H1 (cell line): Measurements from ENCODE around the gene CCDC106. TPM values are rescaled to one million over a fixed set of nuclear protein-coding genes. Genes with fewer than 3 reads are reported as not detected.

Experiments
- BCL11A ChIP-seq, 2 experiments: IDR thresholded peaks; one replicate each; pipeline ENCODE4 v1.6.1; 2011; ENCODE audit warnings: low read depth in 2 of 2, low read length in 2 of 2, mild to moderate bottlenecking in 2 of 2
- EGR1 ChIP-seq: IDR thresholded peaks from 2 replicates; pipeline ENCODE4 v1.6.1; 2011; ENCODE audit warnings: low read depth, low read length, borderline replicate concordance
- HDAC2 ChIP-seq, 2 experiments: fragments of 300-600 bp in 1 of 2; sonication (generic) in 1 of 2; IDR thresholded peaks; 2 replicates each; pipeline ENCODE4 v1.6.1; 2011 to 2012; ENCODE audit warnings: low read depth in 2 of 2, low read length in 2 of 2, mild to moderate bottlenecking in 2 of 2, moderate library complexity in 2 of 2, borderline replicate concordance in 1 of 2, inconsistent platforms in 1 of 2
- polyA plus RNA-seq, 7 experiments: library from polyadenylated mRNA; depleted of rRNA in 3 of 7; stranded (reverse) in 5 of 7; unstranded in 2 of 7; fragments of >200 nt in 5 of 7; fragments of 200-250 nt in 2 of 7; gene quantifications; 1 replicate in 5 of 7; 2 replicates in 1 of 7; 4 replicates in 1 of 7; pipeline versions ENCODE4 v1.2.1 to v1.2.3, GENCODE V29; 2011 to 2013; ENCODE audit warnings: missing spikeins in 2 of 7, mixed read lengths in 2 of 7
- total RNA-seq: library from RNA; stranded (reverse); fragmentation: NEBNext Ultra II Directional; extraction: Animal tissue kit (Norgen Biotek cat#: 25700); gene quantifications from 2 replicates; pipeline ENCODE4 v1.2.1, GENCODE V29; 2021

CCDC106 gene
- total and polyA plus RNA-seq, 2 of the 8 experiments (the other 6 are each of a cell fraction or from before 2014, with no cell fraction given), result 12.0 to 20.1 TPM

DNA sequence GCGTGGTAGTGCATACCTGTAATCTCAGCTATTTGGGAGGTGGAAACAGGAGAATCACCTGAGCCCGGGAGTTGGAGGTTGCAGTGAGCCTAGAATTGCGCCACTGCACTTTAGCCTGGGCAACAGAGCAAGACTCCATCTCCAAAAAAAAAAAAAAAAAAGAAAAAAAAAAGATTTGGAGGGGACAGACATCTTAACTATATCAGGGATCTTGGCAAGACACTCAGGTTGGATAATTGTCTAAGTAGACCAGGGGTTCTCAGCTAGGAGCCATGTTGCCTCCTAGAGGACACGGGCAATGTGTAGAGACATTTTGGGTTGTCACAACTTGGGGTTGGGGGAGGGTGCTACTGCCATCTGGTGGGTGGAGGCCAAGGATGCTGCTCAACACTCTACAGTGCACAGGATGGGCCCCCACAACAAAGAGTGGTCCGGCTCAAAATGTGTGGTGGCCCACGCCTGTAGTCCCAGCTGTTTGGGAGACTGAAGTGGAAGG, 9.1 kb upstream of the CCDC106 start (continued):
- TF ChIP-seq EGR1 (0 out of 2 replicates have a peak, but pooled peaks have one; percentile 61), HDAC2 (IDR thresholded peaks at IDR 0.05; ENCODE audit: borderline replicate concordance in 1 of 2, low read depth in 2 of 2, low read length in 2 of 2) (no peak), BCL11A (IDR thresholded peaks at IDR 0.05; ENCODE audit: low read depth in 2 of 2, low read length in 2 of 2) (no peak)
